Stromal cell of bone marrow (primary cell): ENCODE measurements around the gene MMP23B.

ENCODE experiments used
- DNase-seq: peaks from one replicate; pipeline ENCODE4 v3.0.0-alpha.2; 2012; ENCODE audit warnings: low read depth

MMP23B gene

GRCh38 chr1:1602968-1603506 is 28.9 kb upstream of the MMP23B start:
- no peak for DNase-seq

- no peak for DNase-seq
Measured at GRCh38 chr1:1603671-1604373, 28.2 kb upstream of the MMP23B start.

- DNase-seq = no peak
Measured at GRCh38 chr1:1604374-1605033, 27.5 kb upstream of the MMP23B start.

- DNase-seq = no peak
Measured at GRCh38 chr1:1605034-1605591, 26.9 kb upstream of the MMP23B start.

- DNase-seq = no peak
Measured at GRCh38 chr1:1605724-1606123, 26.2 kb upstream of the MMP23B start.

- no peak for DNase-seq
Measured at GRCh38 chr1:1606232-1606631, 25.7 kb upstream of the MMP23B start.

- no peak for DNase-seq
Measured at GRCh38 chr1:1609822-1610485, 22.0 kb upstream of the MMP23B start.

- DNase-seq = no peak
Measured at GRCh38 chr1:1610796-1611195, 21.2 kb upstream of the MMP23B start.

GRCh38 chr1:1612104-1612400 is 19.9 kb upstream of the MMP23B start:
- no peak for DNase-seq

- no peak for DNase-seq
Measured at GRCh38 chr1:1613509-1614082, 18.4 kb upstream of the MMP23B start.

GRCh38 chr1:1614204-1614953 is 17.6 kb upstream of the MMP23B start:
- peak; percentile 32 for DNase-seq

- DNase-seq = no peak
Measured at GRCh38 chr1:1614954-1615255, 17.1 kb upstream of the MMP23B start.

- DNase-seq = peak; percentile 86
Measured at GRCh38 chr1:1615256-1616044, 16.5 kb upstream of the MMP23B start, which contains the start of gene MIB2. MIB2 (plus strand) TSS chr1:1615500; CDS start chr1:1623453, 7,953 bp downstream.

GRCh38 chr1:1616045-1616790 is 15.8 kb upstream of the MMP23B start:
- no peak for DNase-seq

GRCh38 chr1:1616838-1617237 is 15.1 kb upstream of the MMP23B start:
- no peak for DNase-seq

GRCh38 chr1:1617516-1617915 is 14.5 kb upstream of the MMP23B start:
- DNase-seq = no peak

GRCh38 chr1:1617925-1618324 is 14.0 kb upstream of the MMP23B start:
- no peak for DNase-seq

GRCh38 chr1:1618396-1619068 is 13.4 kb upstream of the MMP23B start:
- DNase-seq = no peak

- DNase-seq = no peak
Measured at GRCh38 chr1:1619917-1620361, 12.0 kb upstream of the MMP23B start.
